Pons (tissue), 1 donor: Measurements from ENCODE around the gene CEP104.

Source experiments
- DNase-seq: peaks from one replicate; pipeline ENCODE4 v3.0.0-alpha.2; 2016; ENCODE audit warnings: low spot score

CEP104 gene

GRCh38 chr1:3762151-3762872, 94.7 kb downstream of the CEP104 start:
- DNase-seq, result no peak
